Spleen (tissue), 7 donors: ENCODE measurements around the gene PPIL4.
"Not testable (repeated sequence)": the region's sequence is repeated elsewhere in the genome, so short reads cannot be mapped to it uniquely, and the experiment has no call there.

Source experiments
- POLR2A ChIP-seq, 3 donors: fragments of 450-650 bp; IDR thresholded peaks; one replicate each; pipeline ENCODE4 v1.5.1; 2017; ENCODE audit warnings: antibody characterized with exemption in 3 of 3, mild to moderate bottlenecking in 1 of 3
- TF ChIP-seq, protein P1 (sequence below), 11 experiments: fragments of 200-600 bp in 7 of 11; fragments of 450-650 bp in 4 of 11; sonication (generic) in 4 of 11; IDR thresholded peaks in 8 of 11; conservative IDR thresholded peaks in 3 of 11; 1 replicate in 7 of 11; 2 replicates in 4 of 11; pipeline versions ENCODE4 v1.4.0 to v1.8.0; 2016 to 2021; ENCODE audit warnings: antibody characterized with exemption in 11 of 11, inconsistent platforms in 4 of 11, mild to moderate bottlenecking in 1 of 11
- donor health status: DM: no; HTN: no; CAD: no; lungs with moderate emphysema.
- donor health status: DM: no; HTN: no; CAD: no.
- donor health status: DM: no; HTN: no; CAD: no.

DNA sequence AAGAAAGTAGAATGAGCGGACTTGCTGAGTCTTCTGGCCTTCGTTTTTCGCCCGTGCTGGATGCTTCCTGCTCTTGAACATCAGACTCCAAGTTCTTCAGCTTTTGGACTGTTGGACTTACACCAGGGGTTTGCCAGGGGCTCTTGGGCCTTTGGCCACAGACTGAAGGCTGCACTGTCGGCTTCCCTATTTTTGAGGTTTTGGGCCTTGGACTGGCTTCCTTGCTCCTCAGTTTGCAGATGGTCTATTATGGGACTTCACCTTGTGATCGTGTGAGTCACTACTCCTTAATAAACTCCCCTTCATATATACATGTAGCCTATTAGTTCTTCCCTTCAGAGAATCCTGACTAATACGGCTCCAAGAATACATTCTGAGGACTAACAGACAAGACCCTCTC lies 83.1 kb downstream of the PPIL4 start:
- not testable (repeated sequence) for TF ChIP-seq POLR2A (IDR thresholded peaks at IDR 0.05)
- TF ChIP-seq, protein P1, sequence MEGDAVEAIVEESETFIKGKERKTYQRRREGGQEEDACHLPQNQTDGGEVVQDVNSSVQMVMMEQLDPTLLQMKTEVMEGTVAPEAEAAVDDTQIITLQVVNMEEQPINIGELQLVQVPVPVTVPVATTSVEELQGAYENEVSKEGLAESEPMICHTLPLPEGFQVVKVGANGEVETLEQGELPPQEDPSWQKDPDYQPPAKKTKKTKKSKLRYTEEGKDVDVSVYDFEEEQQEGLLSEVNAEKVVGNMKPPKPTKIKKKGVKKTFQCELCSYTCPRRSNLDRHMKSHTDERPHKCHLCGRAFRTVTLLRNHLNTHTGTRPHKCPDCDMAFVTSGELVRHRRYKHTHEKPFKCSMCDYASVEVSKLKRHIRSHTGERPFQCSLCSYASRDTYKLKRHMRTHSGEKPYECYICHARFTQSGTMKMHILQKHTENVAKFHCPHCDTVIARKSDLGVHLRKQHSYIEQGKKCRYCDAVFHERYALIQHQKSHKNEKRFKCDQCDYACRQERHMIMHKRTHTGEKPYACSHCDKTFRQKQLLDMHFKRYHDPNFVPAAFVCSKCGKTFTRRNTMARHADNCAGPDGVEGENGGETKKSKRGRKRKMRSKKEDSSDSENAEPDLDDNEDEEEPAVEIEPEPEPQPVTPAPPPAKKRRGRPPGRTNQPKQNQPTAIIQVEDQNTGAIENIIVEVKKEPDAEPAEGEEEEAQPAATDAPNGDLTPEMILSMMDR (IDR thresholded peaks at IDR 0.05 in 8 of 11, conservative IDR thresholded peaks at IDR 0.05 in 3 of 11), result not testable (repeated sequence)
